Immature natural killer cell (primary cell): Measurements from ENCODE around the gene FSTL3. TPM values are rescaled to one million over a fixed set of nuclear protein-coding genes. Genes with fewer than 3 reads are reported as not detected.
A peak's percentile ranks its signal among the peaks of the same experiment; 100 is the strongest.
"Not testable (repeated sequence)": the region's sequence is repeated elsewhere in the genome, so short reads cannot be mapped to it uniquely, and the experiment has no call there.

Source experiments
- DNase-seq, 3 donors: peaks; one replicate each; pipeline ENCODE4 v3.0.0; 2022; ENCODE audit warnings: mixed read lengths in 1 of 3
- H3K27ac Mint-ChIP-seq, 6 donors: one replicate each; pipeline ENCODE4 v1.8.0; 2020; ENCODE audit warnings: mixed read lengths in 6 of 6, mild to moderate bottlenecking in 5 of 6, inconsistent platforms in 4 of 6, moderate library complexity in 3 of 6
- H3K27me3 Mint-ChIP-seq, 3 donors: one replicate each; pipeline ENCODE4 v1.8.0; 2020 to 2021; ENCODE audit warnings: low read depth in 3 of 3, mild to moderate bottlenecking in 3 of 3, mixed read lengths in 3 of 3, moderate library complexity in 3 of 3, inconsistent platforms in 1 of 3
- H3K36me3 Mint-ChIP-seq, 3 donors: one replicate each; pipeline ENCODE4 v1.8.0; 2020; ENCODE audit warnings: mixed read lengths in 3 of 3, inconsistent platforms in 2 of 3, mild to moderate bottlenecking in 2 of 3
- H3K4me1 Mint-ChIP-seq, 2 donors: one replicate each; pipeline ENCODE4 v1.8.0; 2020; ENCODE audit warnings: inconsistent platforms in 2 of 2, mild to moderate bottlenecking in 2 of 2, mixed read lengths in 2 of 2, moderate library complexity in 1 of 2
- H3K4me3 Mint-ChIP-seq, 5 donors: one replicate each; pipeline ENCODE4 v1.8.0; 2020; ENCODE audit warnings: mild to moderate bottlenecking in 5 of 5, mixed read lengths in 5 of 5, inconsistent platforms in 3 of 5, moderate library complexity in 3 of 5
- H3K9me3 Mint-ChIP-seq, 6 donors: one replicate each; pipeline ENCODE4 v1.8.0; 2020; ENCODE audit warnings: mild to moderate bottlenecking in 6 of 6, mixed read lengths in 6 of 6, inconsistent platforms in 4 of 6, moderate library complexity in 3 of 6
- polyA plus RNA-seq, 3 donors: library from polyadenylated mRNA; unstranded; fragments of 300-500 nt; fragmentation: Illumina TruSeq; gene quantifications; one replicate each; pipeline ENCODE4 v1.2.3, GENCODE V29; 2021

The FSTL3 gene
- polyA plus RNA-seq, 3 donors from 2014 or later = 1.4 to 2.6 TPM; not detected in 1

DNA sequence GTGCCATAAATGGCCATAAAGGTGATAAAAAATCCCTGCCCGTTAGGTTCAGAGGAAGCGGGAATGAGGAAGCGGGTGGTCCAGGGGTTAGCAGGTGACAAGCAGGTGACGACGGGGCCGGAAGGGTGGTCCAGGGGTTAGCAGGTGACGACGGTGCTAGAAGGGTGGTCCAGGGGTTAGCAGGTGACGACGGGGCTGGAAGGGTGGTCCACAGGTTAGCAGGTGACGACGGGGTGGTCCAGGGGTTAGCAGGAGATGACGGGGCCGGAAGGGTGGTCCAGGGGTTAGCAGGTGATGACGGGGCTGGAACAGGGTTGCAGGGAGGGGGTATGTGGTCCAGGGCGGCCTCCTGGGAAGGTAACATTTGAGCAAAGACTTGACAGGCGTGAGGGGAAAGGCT lies 12.8 kb downstream of the FSTL3 start:
- Mint-ChIP-seq H3K27me3 (peaks cover 0 to 20% (median 8%) of the 10 kb centered on the region in 3 donors), H3K36me3 (no peaks in the 10 kb centered on the region), H3K27ac (no peak overlapping the region), H3K4me3 (no peak overlapping the region), H3K9me3 (peaks cover 0 to 2% (median 0%) of the 10 kb centered on the region in 6 donors), H3K4me1 (peaks cover 0 to 1% of the 10 kb centered on the region in 2 donors)
- DNase-seq = no peak

DNA sequence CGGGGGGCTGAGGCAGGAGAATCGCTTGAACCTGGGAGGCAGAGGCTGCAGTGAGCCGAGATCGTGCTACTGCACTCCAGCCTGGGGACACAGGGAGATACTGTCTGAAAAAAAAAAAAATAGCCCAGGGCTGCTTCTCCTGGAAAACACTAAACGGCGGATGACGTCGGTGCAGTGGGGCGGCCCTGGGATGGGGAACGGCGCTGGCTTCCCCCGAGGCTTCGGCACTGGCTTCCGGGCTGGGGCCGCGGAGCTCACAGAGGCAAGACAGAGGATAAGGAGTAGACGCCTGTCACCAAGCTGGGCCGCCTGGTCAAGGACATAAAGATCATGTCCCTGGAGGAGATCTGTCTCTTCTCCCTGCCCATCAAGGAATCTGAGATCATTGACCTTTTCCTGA lies 14.0 kb downstream of the FSTL3 start:
- Mint-ChIP-seq H3K27me3 (peaks cover 0 to 20% (median 8%) of the 10 kb centered on the region in 3 donors), H3K36me3 (no peaks in the 10 kb centered on the region), H3K4me1 (peaks cover 0 to 5% of the 10 kb centered on the region in 2 donors), H3K4me3 (no peak overlapping the region), H3K9me3 (peaks cover 0 to 2% (median 0%) of the 10 kb centered on the region in 6 donors), H3K27ac (no peak overlapping the region)
- no peak for DNase-seq

DNA sequence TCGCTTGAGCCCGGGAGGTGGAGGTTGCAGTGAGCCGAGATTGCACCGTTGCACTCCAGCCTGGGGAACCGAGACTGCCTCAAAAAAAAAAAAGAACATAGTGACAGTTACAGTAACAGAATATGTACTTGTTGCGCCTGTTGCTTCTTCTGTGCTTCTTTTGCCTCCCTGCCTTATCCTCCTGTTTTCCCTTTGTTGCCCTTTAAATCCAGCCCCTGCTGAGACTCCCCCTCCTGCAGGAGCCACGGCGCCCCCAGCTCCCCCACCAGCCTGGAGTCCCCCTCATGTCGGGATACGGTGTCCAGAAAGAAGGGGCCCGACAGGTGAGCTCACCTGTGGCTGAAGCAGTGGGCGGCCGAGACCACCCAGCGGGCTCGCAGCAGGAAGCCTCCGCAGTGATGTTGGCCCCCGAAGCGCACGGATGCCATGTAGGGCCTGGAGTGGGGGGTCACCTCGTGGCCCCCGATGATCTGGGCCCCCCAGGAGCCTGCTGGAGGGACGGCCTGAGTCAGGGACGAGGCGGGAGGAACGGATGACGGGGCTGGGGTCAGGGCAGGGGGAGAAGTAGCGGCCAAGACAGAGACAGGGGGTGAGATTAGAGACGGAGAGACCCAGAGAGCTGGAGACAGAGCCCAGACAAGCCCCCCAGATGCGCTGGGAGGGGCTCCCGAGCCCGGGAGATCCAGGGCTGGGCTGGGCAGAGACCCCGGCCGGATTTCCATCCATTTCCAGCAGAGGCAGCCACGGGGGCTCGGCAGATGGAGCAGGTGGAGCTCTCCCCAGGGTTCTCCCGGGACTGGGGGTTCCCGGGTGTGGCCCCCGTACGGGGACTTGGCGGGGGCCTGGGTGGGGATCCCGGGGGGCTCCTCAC lies 18.5 kb downstream of the FSTL3 start:
- DNase-seq = no peak
- Mint-ChIP-seq H3K36me3 (no peaks in the 10 kb centered on the region), H3K27me3 (peaks cover 8 to 14% (median 10%) of the 10 kb centered on the region in 3 donors), H3K4me1 (peaks cover 0 to 13% of the 10 kb centered on the region in 2 donors), H3K27ac (peak overlapping the region in 2 of 6 donors; percentile 79 to 81), H3K9me3 (peaks cover 0 to 2% (median 0%) of the 10 kb centered on the region in 6 donors), H3K4me3 (peak overlapping the region in 4 of 5 donors; percentile 19 to 75 (median 51))

DNA sequence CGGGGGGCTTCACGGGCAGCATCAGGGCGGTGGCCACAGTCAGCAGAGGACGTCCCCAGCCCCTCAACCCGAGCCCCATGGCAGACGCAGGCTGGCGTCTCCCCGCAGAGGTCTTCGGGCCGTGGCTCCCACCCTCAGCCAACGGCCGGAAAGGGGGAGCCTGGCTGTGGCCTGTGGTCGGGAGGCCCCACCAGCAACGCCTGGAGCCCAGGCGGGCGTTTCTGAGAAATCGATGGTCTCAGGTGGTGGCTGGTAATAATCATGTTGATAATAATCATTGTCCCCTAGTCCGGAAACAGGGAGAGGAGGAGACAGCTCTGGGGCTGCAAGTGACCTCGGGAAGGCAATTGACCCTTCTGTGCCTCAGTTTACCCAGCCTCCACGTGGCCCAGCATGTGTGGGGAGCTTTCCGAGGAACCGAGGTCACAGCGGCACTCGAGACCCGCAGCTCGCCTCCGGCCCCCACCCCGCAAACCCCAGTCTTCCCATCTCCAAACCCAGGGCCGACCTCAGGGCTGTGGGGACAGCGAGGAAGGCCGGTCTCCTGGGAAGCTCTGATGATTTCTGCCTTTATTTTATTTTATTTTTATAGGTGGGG lies 19.3 kb downstream of the FSTL3 start, which contains the start of gene PRSS57:
Gene PRSS57 (minus strand): TSS at position 101 of the 598 bp plus-strand sequence. CDS start 22 bp downstream, at position 79.
- Mint-ChIP-seq H3K36me3 (no peaks in the 10 kb centered on the region), H3K27ac (peak within 1 kb of the TSS in 3 of 6 donors; percentile 17 to 81 (median 79)), H3K27me3 (peaks cover 8 to 17% (median 10%) of the 10 kb centered on the region in 3 donors), H3K4me1 (peaks cover 0 to 13% of the 10 kb centered on the region in 2 donors), H3K9me3 (peaks cover 0 to 2% (median 0%) of the 10 kb centered on the region in 6 donors), H3K4me3 (peak within 1 kb of the TSS; percentile 19 to 75 (median 53))
- peak in 1 of 3 donors; percentile 24 for DNase-seq

DNA sequence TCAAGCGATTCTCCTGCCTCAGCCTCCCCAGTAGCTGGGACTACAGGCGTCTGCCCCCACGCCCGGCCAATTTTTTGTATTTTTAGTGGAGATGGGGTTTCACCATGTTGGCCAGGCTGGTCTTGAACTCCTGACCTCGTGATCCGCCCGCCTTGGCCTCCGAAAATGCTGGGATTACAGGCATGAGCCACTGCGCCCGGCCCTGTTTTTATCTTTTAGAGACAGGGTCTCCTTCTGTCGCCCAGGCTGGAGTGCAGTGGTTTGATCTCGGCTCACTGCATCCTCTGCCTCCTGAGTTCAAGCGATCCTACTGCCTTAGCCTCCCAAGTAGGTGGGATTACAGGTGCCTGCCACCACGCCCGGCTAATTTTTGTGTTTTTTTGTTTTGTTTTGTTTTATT lies 22.3 kb downstream of the FSTL3 start:
- not testable (repeated sequence) for H3K27ac Mint-ChIP-seq, DNase-seq, H3K9me3 Mint-ChIP-seq, H3K36me3 Mint-ChIP-seq, H3K4me3 Mint-ChIP-seq
- H3K4me1 Mint-ChIP-seq = peaks cover 6 to 21% of the 10 kb centered on the region in 2 donors
- peaks cover 6 to 10% (median 6%) of the 10 kb centered on the region in 3 donors for H3K27me3 Mint-ChIP-seq

DNA sequence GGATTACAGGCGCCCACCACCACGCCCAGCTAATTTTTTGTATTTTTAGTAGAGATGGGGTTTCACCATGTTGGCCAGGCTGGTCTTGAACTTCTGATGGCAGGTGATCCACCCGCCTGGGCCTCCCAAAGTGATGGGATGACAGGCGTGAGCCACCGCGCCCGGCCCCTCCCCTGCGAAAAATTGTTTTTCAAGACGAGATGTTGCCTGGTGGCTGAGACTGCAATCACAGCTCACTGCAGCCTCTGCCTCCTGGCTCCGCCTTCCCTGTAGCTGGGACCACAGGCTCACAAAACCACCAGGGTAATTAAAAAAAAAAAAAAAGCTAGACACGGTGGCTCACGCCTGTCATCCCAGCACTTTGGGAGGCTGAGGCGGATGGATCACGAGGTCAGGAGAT lies 23.7 kb downstream of the FSTL3 start:
- not testable (repeated sequence) for H3K4me3 Mint-ChIP-seq, H3K9me3 Mint-ChIP-seq, H3K36me3 Mint-ChIP-seq
- peaks cover 4 to 10% (median 4%) of the 10 kb centered on the region in 3 donors for H3K27me3 Mint-ChIP-seq
- peaks cover 6 to 24% of the 10 kb centered on the region in 2 donors for H3K4me1 Mint-ChIP-seq
- peak in 2 of 3 donors; percentile 19 to 32 for DNase-seq
- peak overlapping the region in 1 of 6 donors; percentile 20 for H3K27ac Mint-ChIP-seq

DNA sequence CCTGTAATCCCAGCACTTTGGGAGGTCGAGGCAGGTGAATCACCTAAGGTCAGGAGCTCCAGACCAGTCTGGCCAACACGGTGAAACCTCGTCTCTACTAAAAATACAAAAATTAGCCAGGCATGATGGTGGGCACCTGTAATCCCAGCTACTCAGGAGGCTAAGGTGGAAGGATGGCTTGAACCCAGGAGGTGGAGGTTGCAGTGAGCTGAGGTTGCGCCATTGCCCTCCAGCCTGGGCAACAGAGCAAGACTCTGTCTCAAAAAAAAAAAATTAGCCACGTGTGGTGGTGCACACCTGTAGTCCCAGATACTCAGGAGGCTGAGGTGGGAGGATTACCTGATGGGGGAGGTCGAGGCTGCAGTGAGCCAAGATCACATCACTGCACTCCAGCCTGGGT lies 26.7 kb downstream of the FSTL3 start:
- DNase-seq, H3K9me3 Mint-ChIP-seq, H3K36me3 Mint-ChIP-seq: not testable (repeated sequence)
- Mint-ChIP-seq H3K27me3 (peaks cover 8 to 10% (median 9%) of the 10 kb centered on the region in 3 donors), H3K4me1 (peaks cover 6 to 16% of the 10 kb centered on the region in 2 donors), H3K27ac (peak overlapping the region in 3 of 6 donors; percentile 25 to 67 (median 34)), H3K4me3 (peak overlapping the region in 2 of 5 donors; percentile 19 to 61)

DNA sequence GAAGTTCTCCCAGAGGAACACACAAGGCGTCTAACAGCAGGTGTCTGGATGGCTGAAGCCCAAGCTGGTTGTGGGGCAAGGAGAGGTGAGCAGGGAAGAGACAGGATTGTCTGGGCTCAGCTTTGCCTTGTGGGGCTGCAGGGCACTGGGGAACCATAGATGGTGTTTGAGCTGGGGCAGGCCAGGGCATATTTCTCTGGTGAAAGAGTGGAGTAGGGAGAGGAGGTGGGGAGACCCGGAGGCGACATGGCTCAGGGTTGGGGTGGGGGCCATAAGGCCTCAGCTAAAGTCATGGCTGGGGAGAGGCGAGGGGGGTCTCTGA lies 27.1 kb downstream of the FSTL3 start:
- Mint-ChIP-seq H3K36me3 (no peaks in the 10 kb centered on the region), H3K4me3 (peak overlapping the region in 4 of 5 donors; percentile 19 to 73 (median 56)), H3K4me1 (peaks cover 6 to 17% of the 10 kb centered on the region in 2 donors), H3K27ac (peak overlapping the region in 3 of 6 donors; percentile 25 to 67 (median 51)), H3K9me3 (no peaks in the 10 kb centered on the region), H3K27me3 (peaks cover 10% of the 10 kb centered on the region in 3 donors)
- no peak for DNase-seq

DNA sequence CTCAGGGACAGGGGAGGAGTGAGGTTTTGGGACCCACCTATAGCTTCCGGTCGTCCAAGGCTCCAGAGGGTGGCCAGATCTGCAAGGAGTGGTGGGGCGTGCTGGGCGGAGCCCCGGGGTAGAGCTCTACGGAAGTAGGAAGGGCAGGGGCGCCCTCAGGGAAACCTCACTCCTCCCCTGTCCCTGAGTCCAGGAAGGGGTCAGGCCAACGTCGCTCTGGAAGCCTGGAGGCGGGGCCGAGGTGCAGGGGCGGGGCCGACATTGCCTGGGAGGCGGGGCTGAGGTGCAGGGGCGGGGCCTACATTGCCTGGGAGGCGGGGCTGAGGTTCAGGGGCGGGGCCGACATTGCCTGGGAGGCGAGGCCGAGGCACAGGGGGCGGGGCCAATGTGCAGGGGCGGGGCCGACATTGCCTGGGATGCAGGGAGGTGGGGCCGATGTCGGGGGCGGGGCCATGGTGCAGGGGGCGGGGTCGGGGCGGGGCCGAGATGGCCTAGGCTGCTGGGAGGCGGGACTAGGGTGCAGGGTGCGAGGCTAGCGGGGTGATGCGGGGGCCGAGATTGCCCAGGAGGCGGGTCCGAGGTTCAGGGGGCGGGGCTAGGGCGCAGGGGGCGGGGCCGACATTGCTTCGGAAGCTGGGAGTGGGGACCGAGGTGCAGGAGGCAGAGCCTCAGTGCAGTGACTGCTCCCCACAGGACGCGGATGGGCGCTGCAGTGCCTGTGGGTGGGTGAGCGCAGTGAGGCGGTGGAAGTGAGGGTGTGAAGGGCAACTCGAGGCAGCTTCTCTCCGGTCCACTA lies 27.7 kb downstream of the FSTL3 start:
- Mint-ChIP-seq H3K36me3 (no peaks in the 10 kb centered on the region), H3K4me3 (peak overlapping the region in 4 of 5 donors; percentile 19 to 73 (median 40)), H3K27me3 (peaks cover 8 to 10% (median 10%) of the 10 kb centered on the region in 3 donors), H3K27ac (peak overlapping the region in 1 of 6 donors; percentile 51), H3K9me3 (no peaks in the 10 kb centered on the region), H3K4me1 (peaks cover 6 to 17% of the 10 kb centered on the region in 2 donors)
- peak; percentile 64 to 65 (median 64) for DNase-seq

DNA sequence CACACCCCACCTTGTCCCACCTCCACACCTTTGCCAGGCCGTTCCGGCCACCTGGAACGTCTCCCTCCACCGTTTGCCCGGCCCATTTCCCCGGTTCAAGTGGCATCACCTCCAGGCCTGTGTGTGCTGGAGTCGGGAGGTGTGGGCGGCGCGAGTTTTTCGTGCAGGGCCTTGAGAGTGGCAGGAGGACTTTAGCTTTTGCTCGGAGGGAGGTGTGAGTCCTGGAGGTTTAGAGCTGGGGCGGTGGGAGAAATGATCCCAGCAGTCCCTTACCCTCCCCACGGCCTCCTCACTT lies 28.2 kb downstream of the FSTL3 start:
- H3K9me3 Mint-ChIP-seq = no peaks in the 10 kb centered on the region
- peaks cover 8 to 10% (median 10%) of the 10 kb centered on the region in 3 donors for H3K27me3 Mint-ChIP-seq
- H3K4me3 Mint-ChIP-seq = peak overlapping the region in 1 of 5 donors; percentile 35
- peaks cover 6 to 17% of the 10 kb centered on the region in 2 donors for H3K4me1 Mint-ChIP-seq
- H3K36me3 Mint-ChIP-seq = no peaks in the 10 kb centered on the region
- H3K27ac Mint-ChIP-seq = no peak overlapping the region
- DNase-seq = no peak

DNA sequence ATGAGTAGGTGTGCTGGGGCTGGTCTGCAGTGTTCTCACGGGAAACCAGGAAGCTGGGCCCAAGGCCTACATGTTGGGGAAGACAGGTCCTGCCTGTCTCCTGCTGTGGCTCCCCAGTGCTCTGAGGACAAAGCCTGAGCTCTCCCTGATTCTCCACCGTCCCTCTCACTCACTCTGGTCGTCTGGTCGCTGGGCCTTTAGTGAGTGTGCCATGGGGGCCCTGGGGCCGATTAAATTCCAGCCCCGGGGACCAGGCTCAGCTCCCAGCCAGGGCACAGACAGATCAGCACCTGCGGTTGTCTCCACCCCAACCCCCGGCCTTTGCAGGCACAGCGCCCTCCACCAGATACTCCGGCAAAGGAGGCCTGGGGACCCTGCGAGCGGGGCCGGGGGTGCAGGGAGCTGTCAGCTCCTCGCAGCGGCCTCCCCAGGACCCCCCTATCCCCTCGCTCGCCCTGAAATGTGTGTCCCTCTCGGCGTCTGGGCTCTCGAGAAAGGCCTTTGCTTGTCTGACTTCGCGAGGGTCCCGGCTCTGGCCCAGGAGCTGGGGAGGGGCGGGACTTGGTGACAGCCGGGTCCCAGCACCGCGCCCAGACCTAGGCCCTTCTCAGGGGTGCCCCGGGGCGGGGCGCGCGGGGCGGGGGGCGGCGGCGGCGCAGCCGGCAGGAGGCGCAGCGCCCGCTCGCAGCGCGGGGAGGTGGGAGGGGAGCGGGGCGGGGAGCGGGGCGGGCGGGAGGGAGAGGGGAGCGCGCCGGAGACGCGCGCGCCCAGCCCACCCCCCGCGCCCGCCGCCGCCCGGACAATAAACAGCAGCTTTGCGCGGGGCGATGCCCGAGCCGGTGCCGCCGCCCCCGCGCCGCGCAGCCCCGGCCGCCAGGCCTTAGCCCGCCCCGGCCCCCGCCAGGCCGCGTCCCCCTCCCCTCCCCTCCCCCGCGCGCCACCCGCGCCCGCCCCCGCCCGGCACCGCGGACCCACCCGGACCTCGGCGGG lies 32.3 kb downstream of the FSTL3 start, which contains the start of gene PALM:
Gene PALM (plus strand): TSS at position 782 of the 990 bp plus-strand sequence. CDS start 212 bp downstream, outside the sequence.
- DNase-seq = no peak
- H3K9me3 Mint-ChIP-seq = no peaks in the 10 kb centered on the region
- peak within 1 kb of the TSS in 2 of 5 donors; percentile 49 to 71 for H3K4me3 Mint-ChIP-seq
- no peak within 1 kb of the TSS for H3K27ac Mint-ChIP-seq
- peaks cover 6 to 23% (median 15%) of the 10 kb centered on the region in 3 donors for H3K27me3 Mint-ChIP-seq
- H3K4me1 Mint-ChIP-seq = peaks cover 0 to 8% of the 10 kb centered on the region in 2 donors
- H3K36me3 Mint-ChIP-seq = no peaks in the 10 kb centered on the region

DNA sequence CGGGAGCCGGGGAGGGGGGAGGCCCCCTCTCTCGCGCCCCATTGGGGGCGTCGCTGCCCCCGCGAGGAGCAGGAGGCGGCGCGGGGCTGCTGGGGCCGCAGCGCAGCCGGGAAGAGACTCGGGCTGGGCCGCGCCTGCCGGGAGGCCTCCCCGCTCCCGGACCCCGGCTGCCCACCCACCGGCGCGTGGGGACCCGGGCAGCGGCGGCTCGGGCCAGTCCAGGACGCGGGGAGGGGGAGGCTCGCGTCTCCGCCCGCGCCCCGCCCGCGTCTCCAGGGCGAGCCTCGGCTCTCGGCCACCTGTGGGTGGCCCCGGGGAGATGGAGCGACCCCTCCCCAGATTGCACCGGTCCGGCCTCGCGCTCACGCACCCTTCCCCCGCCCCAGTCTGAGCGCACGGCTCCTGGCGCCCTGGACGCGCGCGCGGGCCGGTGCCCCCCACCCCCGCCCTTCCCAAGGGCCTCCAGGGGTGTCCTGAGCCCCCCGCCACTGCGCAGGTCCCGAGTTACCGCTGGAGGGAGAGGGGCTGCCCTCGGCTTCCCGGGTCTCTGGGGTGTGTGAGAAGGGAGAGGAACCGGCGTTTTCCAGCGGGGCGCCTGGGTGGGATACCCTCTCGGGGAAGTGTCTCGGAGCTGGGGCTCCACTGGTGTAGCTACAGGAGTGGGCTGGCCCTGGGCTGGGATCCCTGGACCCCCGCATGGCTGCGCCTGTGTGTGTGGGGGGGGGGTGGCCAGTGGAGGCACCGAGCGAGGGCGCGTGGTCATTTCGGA lies 33.2 kb downstream of the FSTL3 start:
- H3K4me3 Mint-ChIP-seq = no peak overlapping the region
- peaks cover 6 to 23% (median 15%) of the 10 kb centered on the region in 3 donors for H3K27me3 Mint-ChIP-seq
- peaks cover 0 to 4% of the 10 kb centered on the region in 2 donors for H3K4me1 Mint-ChIP-seq
- H3K27ac Mint-ChIP-seq = no peak overlapping the region
- no peaks in the 10 kb centered on the region for H3K36me3 Mint-ChIP-seq
- no peaks in the 10 kb centered on the region for H3K9me3 Mint-ChIP-seq
- DNase-seq = no peak
